H1 (cell line): ENCODE measurements around the gene NOL3. TPM values are rescaled to one million over a fixed set of nuclear protein-coding genes. Genes with fewer than 3 reads are reported as not detected.

Source experiments
- EZH2 ChIP-seq: fragments of 200-600 bp; sonication (generic); IDR thresholded peaks from 2 replicates; pipeline ENCODE4 v1.7.1; 2012; ENCODE audit warnings: low read depth, mild to moderate bottlenecking, moderate library complexity, low read length, inconsistent platforms; ENCODE audit not compliant: severe bottlenecking
- RBBP5 ChIP-seq: IDR thresholded peaks from 2 replicates; pipeline ENCODE4 v1.7.1; 2012; ENCODE audit warnings: low read depth, mild to moderate bottlenecking, inconsistent platforms, low read length, moderate library complexity, borderline replicate concordance
- SIN3A ChIP-seq, 2 experiments: IDR thresholded peaks in 1 of 2; conservative IDR thresholded peaks in 1 of 2; 2 replicates each; pipeline ENCODE4 v1.6.1; 2011 to 2012; ENCODE audit warnings: low read length in 2 of 2, improper control_type of control experiment in 1 of 2, low read depth in 1 of 2, mild to moderate bottlenecking in 1 of 2
- SIRT6 ChIP-seq: IDR thresholded peaks from one replicate; pipeline ENCODE4 v1.7.1; 2012; ENCODE audit warnings: low read length, inconsistent platforms
- polyA plus RNA-seq, 7 experiments: library from polyadenylated mRNA; depleted of rRNA in 3 of 7; stranded (reverse) in 5 of 7; unstranded in 2 of 7; fragments of >200 nt in 5 of 7; fragments of 200-250 nt in 2 of 7; gene quantifications; 1 replicate in 5 of 7; 2 replicates in 1 of 7; 4 replicates in 1 of 7; pipeline versions ENCODE4 v1.2.1 to v1.2.3, GENCODE V29; 2011 to 2013; ENCODE audit warnings: missing spikeins in 2 of 7, mixed read lengths in 2 of 7
- total RNA-seq: library from RNA; stranded (reverse); fragmentation: NEBNext Ultra II Directional; extraction: Animal tissue kit (Norgen Biotek cat#: 25700); gene quantifications from 2 replicates; pipeline ENCODE4 v1.2.1, GENCODE V29; 2021

The NOL3 gene
- total and polyA plus RNA-seq, 2 of the 8 experiments (the other 6 are each of a cell fraction or from before 2014, with no cell fraction given): 2.2 to 4.6 TPM

GRCh38 chr16:67177743-67178699 lies 7.7 kb downstream of the NOL3 start (continued):
- TF ChIP-seq SIRT6: no peak
- peak; percentile 37 for TF ChIP-seq EZH2
- peak in 1 of 2 experiments; percentile 87; a peak in 2 of 4 replicates for TF ChIP-seq SIN3A (conservative IDR thresholded peaks at IDR 0.05 in 1 of 2, IDR thresholded peaks at IDR 0.05 in 1 of 2; ENCODE audit: low read depth in 1 of 2, low read length in 2 of 2)
- TF ChIP-seq RBBP5: no peak; the same call in 1 of the 2 replicates
